ENCODE results near the gene PROKR2. TPM values are rescaled to one million over a fixed set of nuclear protein-coding genes. Genes with fewer than 3 reads are reported as not detected.

The PROKR2 gene
- not detected for polyA plus RNA-seq (2013, experiment 1 of 2; ENCODE audit: insufficient read length)
- polyA plus RNA-seq (2013, experiment 2 of 2; ENCODE audit: insufficient read length): not detected

- no peak for DNase-seq
Observed at GRCh38 chr20:5316188-5317158, at the start of gene PROKR2. Gene PROKR2, minus strand, starts transcription at chr20:5316954. Its CDS starts 2,585 bp downstream, at chr20:5314369.

GRCh38 chr20:5364997-5365597, 48.3 kb upstream of the PROKR2 start:
- DNase-seq: peak; percentile 14

DNA sequence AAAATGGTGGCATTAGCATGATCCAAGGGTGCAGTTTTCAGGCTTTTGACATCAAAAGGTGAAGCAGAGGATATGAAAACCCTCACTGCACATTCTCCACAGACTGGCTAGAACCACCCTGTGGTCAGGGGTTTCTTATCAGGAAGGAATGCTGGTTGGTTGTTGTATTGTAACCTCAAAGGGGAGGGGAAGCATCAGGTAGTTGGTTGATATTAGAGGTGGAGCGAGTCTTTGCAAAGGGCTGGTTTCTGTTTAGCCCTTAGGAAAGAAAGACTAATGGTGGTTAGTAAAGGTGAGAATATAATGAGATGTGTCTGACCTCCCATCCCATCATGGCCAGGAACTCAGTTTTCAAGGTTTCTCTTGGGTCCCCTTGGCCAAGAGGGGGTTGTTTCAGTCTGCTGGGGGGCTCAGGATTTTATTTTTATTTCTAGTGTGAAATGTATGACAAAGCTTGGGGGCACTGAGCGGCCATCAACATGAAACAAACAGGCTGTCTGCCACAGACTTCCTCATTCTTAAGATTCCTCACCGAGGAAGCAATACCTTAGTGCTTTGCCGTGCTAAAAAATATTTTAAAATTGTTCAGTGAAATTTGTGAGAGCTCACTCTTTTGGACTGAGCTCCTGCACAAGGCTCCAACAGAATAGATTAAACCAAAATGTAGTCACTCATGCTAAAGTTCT, 47.5 kb upstream of the PROKR2 start:
- no peak for DNase-seq

DNA sequence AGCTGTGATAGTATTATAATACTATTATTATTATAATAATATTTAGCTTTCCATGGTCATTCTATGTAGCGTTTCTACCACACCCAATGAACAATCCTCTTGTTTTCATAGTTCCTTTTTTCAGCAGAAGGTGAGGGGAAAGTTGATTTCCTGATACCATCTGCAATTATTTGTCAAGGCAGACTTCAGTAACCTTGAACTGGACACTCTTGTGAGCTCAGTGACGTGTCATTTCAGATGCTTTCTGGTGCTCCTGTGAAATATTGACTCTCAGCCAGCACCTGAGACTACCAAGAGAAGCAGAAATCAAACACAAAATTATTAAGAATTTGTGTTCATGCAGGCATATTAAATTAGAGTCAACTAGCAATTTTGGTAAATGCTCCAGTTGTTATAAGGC, 46.0 kb upstream of the PROKR2 start:
- no peak for DNase-seq

GRCh38 chr20:5361176-5361575, 44.4 kb upstream of the PROKR2 start:
- no peak for DNase-seq

- no peak for DNase-seq
Observed at GRCh38 chr20:5357946-5358345, 41.2 kb upstream of the PROKR2 start.

- DNase-seq: no peak
Observed at GRCh38 chr20:5356941-5357340, 40.2 kb upstream of the PROKR2 start.

- no peak for DNase-seq
Observed at GRCh38 chr20:5354901-5355300, 38.1 kb upstream of the PROKR2 start.

GRCh38 chr20:5353624-5354496, 37.1 kb upstream of the PROKR2 start:
- peak; percentile 51 for DNase-seq

- DNase-seq: no peak
Observed at GRCh38 chr20:5349448-5349847, 32.7 kb upstream of the PROKR2 start.

- no peak for DNase-seq
Observed at GRCh38 chr20:5342021-5342420, 25.3 kb upstream of the PROKR2 start.

- no peak for DNase-seq
Observed at GRCh38 chr20:5331340-5331739, 14.6 kb upstream of the PROKR2 start.

- DNase-seq: no peak
Observed at GRCh38 chr20:5328268-5328667, 11.5 kb upstream of the PROKR2 start.

GRCh38 chr20:5327356-5327755, 10.6 kb upstream of the PROKR2 start:
- DNase-seq: no peak

DNA sequence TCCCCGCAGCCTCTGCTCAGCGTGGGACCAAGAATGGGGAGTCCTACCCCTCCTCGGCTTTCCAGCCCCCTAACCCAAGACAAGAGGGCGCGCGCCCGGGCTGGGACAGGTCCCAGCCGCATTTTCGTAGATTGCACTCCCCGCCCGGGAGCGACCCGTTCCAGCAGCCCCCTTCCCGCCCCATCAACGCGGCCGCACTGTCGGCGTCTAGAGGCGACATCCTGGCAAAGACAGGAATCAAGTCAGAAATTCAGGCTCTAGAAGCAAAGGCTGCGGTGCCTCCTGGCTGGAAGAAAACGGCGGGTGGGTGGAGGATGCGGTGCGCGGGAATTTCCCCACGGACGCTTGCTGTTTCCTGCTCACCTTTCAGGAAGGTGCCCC, 957 bp downstream of the PROKR2 start:
- no peak for DNase-seq

- DNase-seq: no peak
Observed at GRCh38 chr20:5313916-5314315, 2.8 kb downstream of the PROKR2 start.

- DNase-seq: no peak
Observed at GRCh38 chr20:5312518-5312917, 4.2 kb downstream of the PROKR2 start.

- no peak for DNase-seq
Observed at GRCh38 chr20:5309971-5310370, 6.8 kb downstream of the PROKR2 start.

- no peak for DNase-seq
Observed at GRCh38 chr20:5298811-5299210, 17.9 kb downstream of the PROKR2 start.

DNA sequence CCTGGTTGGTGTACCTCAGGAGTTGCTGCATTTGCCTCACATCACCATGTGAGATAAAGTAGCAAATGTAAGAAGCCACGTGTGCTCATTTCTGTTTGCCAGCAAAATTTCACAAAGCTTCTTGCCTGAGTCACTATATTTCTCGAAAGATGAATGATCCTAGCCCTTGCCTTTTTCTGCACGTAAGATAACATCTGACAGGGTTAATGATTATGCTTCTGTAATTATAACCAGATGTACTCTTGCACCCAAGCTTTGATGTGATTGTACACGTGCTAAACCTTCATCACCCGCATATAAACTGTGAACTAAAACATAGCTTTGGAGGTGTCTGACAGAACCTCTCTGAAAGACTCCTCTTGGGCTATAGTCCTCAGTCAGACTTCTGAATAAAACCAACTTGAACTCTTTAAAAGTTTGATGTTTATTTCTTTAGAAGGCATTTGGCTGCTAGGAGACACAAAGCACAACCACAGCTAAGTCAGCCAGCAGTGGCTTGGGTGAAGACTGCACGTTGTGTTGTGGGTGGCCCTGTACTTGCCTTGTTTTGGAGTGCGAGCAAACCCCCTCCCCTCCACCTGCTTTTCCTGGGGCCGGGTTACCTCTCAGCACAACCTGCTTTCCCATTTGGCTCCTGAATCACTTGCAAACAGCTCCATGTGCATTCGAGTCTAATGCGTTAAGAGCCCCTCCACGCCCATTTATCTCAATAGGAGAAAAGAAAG, 19.3 kb downstream of the PROKR2 start:
- peak; percentile 5 for DNase-seq

- no peak for DNase-seq
Observed at GRCh38 chr20:5290596-5290995, 26.2 kb downstream of the PROKR2 start.
